ENCODE data around the gene GUCY1B1.

GUCY1B1 gene

DNA sequence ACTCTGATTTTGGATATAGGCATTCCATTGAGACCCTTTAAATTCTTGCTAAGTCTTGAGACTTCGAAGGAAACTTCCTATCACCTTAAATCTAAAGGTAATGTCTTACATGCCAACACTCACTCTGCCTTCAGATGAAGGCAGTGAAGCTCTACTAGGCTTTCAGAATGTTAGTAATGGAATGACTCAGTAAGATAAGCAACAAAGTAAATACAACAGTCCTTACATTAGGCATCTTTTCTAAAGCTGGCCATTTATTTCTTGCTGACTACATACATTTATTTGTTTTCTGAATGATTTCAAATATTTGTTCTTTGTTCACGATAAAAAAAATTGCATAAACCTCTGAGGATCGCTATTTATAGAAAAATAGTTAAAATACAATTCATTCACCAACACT, 63.8 kb downstream of the GUCY1B1 start:
- TF ChIP-seq, protein P1, sequence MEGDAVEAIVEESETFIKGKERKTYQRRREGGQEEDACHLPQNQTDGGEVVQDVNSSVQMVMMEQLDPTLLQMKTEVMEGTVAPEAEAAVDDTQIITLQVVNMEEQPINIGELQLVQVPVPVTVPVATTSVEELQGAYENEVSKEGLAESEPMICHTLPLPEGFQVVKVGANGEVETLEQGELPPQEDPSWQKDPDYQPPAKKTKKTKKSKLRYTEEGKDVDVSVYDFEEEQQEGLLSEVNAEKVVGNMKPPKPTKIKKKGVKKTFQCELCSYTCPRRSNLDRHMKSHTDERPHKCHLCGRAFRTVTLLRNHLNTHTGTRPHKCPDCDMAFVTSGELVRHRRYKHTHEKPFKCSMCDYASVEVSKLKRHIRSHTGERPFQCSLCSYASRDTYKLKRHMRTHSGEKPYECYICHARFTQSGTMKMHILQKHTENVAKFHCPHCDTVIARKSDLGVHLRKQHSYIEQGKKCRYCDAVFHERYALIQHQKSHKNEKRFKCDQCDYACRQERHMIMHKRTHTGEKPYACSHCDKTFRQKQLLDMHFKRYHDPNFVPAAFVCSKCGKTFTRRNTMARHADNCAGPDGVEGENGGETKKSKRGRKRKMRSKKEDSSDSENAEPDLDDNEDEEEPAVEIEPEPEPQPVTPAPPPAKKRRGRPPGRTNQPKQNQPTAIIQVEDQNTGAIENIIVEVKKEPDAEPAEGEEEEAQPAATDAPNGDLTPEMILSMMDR (IDR thresholded peaks at IDR 0.05; ENCODE audit: insufficient read depth, low read depth, low read length, missing control alignments) = no peak
- DNase-seq (ENCODE audit: low read depth) = peak; percentile 61
- no peak overlapping the region for H3K4me3 ChIP-seq (ENCODE audit: low read length)

DNA sequence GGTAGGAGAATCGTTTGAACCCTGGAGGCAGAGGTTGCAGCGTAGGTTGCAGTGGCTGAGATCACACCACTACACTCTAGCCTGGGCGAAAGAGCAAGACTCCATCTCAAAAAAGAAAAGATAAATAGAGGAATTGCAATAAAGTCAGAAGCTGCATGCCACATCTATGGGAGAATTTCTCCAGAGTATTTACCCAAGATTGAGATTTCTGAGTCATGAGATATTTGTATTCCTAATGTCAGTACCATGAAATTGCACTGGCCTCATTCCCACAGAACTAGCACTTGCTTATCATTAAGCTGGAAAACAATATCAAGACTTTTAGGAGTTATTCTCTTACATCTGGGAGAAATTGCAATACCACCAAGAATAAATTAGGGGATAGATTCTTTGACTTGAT, 69.8 kb downstream of the GUCY1B1 start:
- TF ChIP-seq, protein P1 (IDR thresholded peaks at IDR 0.05; ENCODE audit: insufficient read depth, low read depth, low read length, missing control alignments) = no peak
- no peak overlapping the region for H3K4me3 ChIP-seq (ENCODE audit: low read length)
- DNase-seq (ENCODE audit: low read depth) = no peak

DNA sequence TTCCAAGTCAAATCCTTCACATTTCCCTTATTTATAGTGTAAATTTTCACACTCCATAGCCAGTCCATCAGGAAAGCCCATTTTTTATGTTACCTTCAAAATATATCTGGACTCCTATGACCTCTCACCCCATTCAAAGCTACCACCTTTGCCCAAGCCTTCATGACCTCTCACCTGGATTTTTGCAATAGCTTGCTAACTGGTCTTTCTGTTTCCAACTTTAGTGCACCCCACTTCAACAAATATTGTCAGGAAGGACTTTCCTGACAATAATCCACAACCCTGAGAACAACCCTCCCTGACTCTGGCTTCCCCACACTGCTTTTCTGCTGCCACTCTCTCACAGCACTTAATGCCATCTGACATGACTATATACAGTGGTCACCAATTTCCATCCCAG, 73.8 kb downstream of the GUCY1B1 start:
- TF ChIP-seq, protein P1 (IDR thresholded peaks at IDR 0.05; ENCODE audit: insufficient read depth, low read depth, low read length, missing control alignments) = no peak
- no peak for DNase-seq (ENCODE audit: low read depth)
- H3K4me3 ChIP-seq (ENCODE audit: low read length) = no peak overlapping the region

DNA sequence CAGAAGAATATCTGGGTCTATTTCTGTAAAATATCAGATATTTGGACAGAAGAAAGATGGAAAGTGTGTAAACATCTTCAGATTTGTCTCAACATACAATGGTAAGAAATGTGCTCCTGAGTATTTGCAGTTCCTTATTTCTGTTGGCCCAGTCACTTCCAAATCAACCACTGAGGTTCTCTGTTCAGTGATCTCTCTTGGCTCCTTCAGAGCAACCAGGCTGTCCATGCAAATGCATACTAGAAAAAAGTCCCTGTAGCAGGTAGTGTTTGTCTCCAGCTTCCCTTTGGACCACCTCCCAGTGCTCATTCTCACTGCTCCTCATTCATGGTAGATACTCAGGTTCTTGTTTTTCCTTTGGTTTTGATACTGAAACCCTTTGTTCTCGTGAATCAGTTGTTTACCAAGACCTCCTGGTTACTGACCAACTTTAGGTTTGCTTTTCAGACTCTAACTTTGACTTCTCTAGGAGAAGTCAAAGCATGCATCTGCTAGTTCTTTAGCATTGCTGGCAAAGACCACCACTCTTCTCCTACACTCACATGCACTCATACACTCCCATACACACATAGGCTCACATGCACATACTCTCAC, 78.5 kb downstream of the GUCY1B1 start:
- H3K4me3 ChIP-seq (ENCODE audit: low read length) = no peak overlapping the region
- TF ChIP-seq, protein P1 (IDR thresholded peaks at IDR 0.05; ENCODE audit: insufficient read depth, low read depth, low read length, missing control alignments) = no peak
- DNase-seq (ENCODE audit: low read depth) = no peak

DNA sequence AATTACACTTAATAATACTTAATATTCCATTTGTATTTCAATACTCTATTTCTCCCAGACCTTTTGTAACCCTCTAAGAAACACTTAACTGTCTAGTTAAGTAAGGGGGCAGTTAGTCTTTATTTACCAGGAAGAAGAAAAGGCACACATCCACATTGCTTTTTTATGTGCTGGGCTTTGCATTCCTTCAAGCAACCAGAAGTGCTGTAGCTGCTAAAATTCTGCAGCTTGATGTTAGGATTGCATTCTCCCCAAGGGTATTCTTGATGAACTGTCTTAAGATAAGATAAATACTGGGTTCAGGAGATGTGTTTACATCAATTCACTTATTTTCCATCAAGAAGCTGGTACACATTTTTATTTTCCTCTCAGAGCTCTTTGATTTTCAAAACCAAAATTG, 83.3 kb downstream of the GUCY1B1 start:
- TF ChIP-seq, protein P1 (IDR thresholded peaks at IDR 0.05; ENCODE audit: insufficient read depth, low read depth, low read length, missing control alignments) = no peak
- no peak for DNase-seq (ENCODE audit: low read depth)
- no peak overlapping the region for H3K4me3 ChIP-seq (ENCODE audit: low read length)

DNA sequence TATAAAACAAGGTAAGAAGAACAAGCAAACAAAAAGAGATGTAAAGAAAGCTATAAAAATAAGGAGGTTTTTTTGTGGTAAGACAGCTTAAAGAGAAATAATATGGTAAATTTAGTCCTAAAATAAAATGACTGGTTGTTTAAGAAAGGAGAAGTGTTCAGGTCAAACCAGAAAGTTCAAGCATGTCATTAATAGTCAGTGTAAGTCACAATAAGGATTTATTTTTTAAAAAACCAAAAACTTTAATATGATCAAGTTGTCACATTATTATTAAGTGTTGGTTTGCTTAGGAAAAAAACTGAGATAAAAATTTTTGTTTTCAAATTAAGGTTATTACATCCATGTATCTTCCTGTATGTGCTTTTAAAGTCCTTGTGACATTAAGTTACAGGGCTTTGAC, 88.1 kb downstream of the GUCY1B1 start:
- no peak for DNase-seq (ENCODE audit: low read depth)
- no peak overlapping the region for H3K4me3 ChIP-seq (ENCODE audit: low read length)

DNA sequence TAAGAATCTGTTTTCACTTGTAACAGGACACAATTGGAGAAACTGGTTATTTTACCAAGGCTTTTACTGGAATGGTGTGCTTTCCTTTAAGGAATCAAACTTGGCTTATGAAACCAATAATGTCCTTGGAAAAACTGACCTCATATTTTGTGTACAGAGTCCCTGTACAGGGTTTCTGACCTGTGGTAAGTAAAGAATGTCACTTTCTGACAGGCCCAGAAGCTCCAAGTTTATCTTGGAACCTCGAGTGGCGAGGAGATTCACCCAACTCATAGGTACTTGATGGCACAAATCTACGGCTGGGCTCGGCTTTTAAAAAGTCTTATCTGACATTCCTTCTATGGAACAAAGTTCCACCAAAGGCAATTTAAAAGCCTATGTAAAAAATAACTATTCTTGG, 90.2 kb downstream of the GUCY1B1 start:
- DNase-seq (ENCODE audit: low read depth) = no peak
- H3K4me3 ChIP-seq (ENCODE audit: low read length) = no peak overlapping the region
- TF ChIP-seq, protein P1 (IDR thresholded peaks at IDR 0.05; ENCODE audit: insufficient read depth, low read depth, low read length, missing control alignments) = no peak

More for the DNA sequence above, 88.1 kb downstream of the GUCY1B1 start:
- TF ChIP-seq, protein P1 (IDR thresholded peaks at IDR 0.05; ENCODE audit: insufficient read depth, low read depth, low read length, missing control alignments) = no peak

Data from epithelial cell of esophagus (primary cell).